HFFc6 (cell line): ENCODE results near the gene CFAP77. TPM values are rescaled to one million over a fixed set of nuclear protein-coding genes. Genes with fewer than 3 reads are reported as not detected.
"Not testable (repeated sequence)": the region's sequence is repeated elsewhere in the genome, so short reads cannot be mapped to it uniquely, and the experiment has no call there.

Source experiments
- DNase-seq: peaks from one replicate; pipeline ENCODE4 v3.0.0-alpha.2; 2018
- H3K27ac Mint-ChIP-seq: 2 replicates; pipeline ENCODE4 v1.8.0; 2020; ENCODE audit warnings: mild to moderate bottlenecking, mixed read lengths
- H3K27me3 Mint-ChIP-seq: 2 replicates; pipeline ENCODE4 v1.8.0; 2021; ENCODE audit warnings: mild to moderate bottlenecking, moderate library complexity, mixed read lengths; ENCODE audit not compliant: insufficient read depth
- H3K36me3 Mint-ChIP-seq: 2 replicates; pipeline ENCODE4 v1.8.0; 2021; ENCODE audit warnings: low read depth, mixed read lengths
- H3K4me1 Mint-ChIP-seq: 2 replicates; pipeline ENCODE4 v1.8.0; 2020; ENCODE audit warnings: low read depth, mixed read lengths
- H3K4me3 Mint-ChIP-seq: 2 replicates; pipeline ENCODE4 v1.8.0; 2020; ENCODE audit warnings: mild to moderate bottlenecking, moderate library complexity, mixed read lengths
- H3K9me3 Mint-ChIP-seq: 2 replicates; pipeline ENCODE4 v1.8.0; 2020; ENCODE audit warnings: mild to moderate bottlenecking, mixed read lengths
- CTCF ChIP-seq: fragments of 200-600 bp; sonication (generic); IDR thresholded peaks from 2 replicates; pipeline ENCODE4 v1.5.0; 2021; ENCODE audit warnings: antibody characterized with exemption, mild to moderate bottlenecking
- total RNA-seq, 6 experiments: library from RNA; stranded (reverse); fragmentation: NEBNext Ultra II Directional; extraction: Animal tissue kit (Norgen Biotek cat#: 25700); gene quantifications; 2 replicates in 1 of 6; 3 replicates in 5 of 6; pipeline ENCODE4 v1.2.3, GENCODE V29; 2021

CFAP77 gene
- total RNA-seq, 6 experiments from 2014 or later: not detected

GRCh38 chr9:132369421-132369820 is 40.6 kb upstream of the CFAP77 start:
- H3K4me1 Mint-ChIP-seq: peaks cover 6% of the 10 kb centered on the region
- peaks cover 3% of the 10 kb centered on the region for H3K27me3 Mint-ChIP-seq
- H3K9me3 Mint-ChIP-seq: no peaks in the 10 kb centered on the region
- H3K36me3 Mint-ChIP-seq: no peaks in the 10 kb centered on the region
- no peak overlapping the region for H3K27ac Mint-ChIP-seq
- H3K4me3 Mint-ChIP-seq: no peak overlapping the region
- no peak for DNase-seq
- TF ChIP-seq CTCF: no peak

- TF ChIP-seq CTCF: no peak
- Mint-ChIP-seq H3K27me3 (peaks cover 3% of the 10 kb centered on the region), H3K9me3 (no peaks in the 10 kb centered on the region), H3K27ac (no peak overlapping the region), H3K4me3 (no peak overlapping the region), H3K36me3 (no peaks in the 10 kb centered on the region), H3K4me1 (peaks cover 6% of the 10 kb centered on the region)
- no peak for DNase-seq
Observed at GRCh38 chr9:132370592-132370991, 39.4 kb upstream of the CFAP77 start.

- peaks cover 3% of the 10 kb centered on the region for H3K27me3 Mint-ChIP-seq
- H3K4me3 Mint-ChIP-seq: no peak overlapping the region
- peaks cover 5% of the 10 kb centered on the region; the same call in 1 of the 2 replicates for H3K36me3 Mint-ChIP-seq
- peaks cover 6% of the 10 kb centered on the region for H3K4me1 Mint-ChIP-seq
- no peak for DNase-seq
- no peak for TF ChIP-seq CTCF
- no peaks in the 10 kb centered on the region for H3K9me3 Mint-ChIP-seq
- H3K27ac Mint-ChIP-seq: peak overlapping the region; percentile 59
Observed at GRCh38 chr9:132372177-132373095, 37.6 kb upstream of the CFAP77 start.

GRCh38 chr9:132377769-132378168 is 32.2 kb upstream of the CFAP77 start:
- H3K27ac Mint-ChIP-seq, H3K9me3 Mint-ChIP-seq, DNase-seq, H3K36me3 Mint-ChIP-seq, H3K4me1 Mint-ChIP-seq, H3K4me3 Mint-ChIP-seq, H3K27me3 Mint-ChIP-seq: not testable (repeated sequence)

- H3K27me3 Mint-ChIP-seq, H3K9me3 Mint-ChIP-seq: not testable (repeated sequence)
Observed at GRCh38 chr9:132378416-132378815, 31.6 kb upstream of the CFAP77 start.

GRCh38 chr9:132381966-132382541 is 28.0 kb upstream of the CFAP77 start:
- H3K4me1 Mint-ChIP-seq: no peaks in the 10 kb centered on the region
- H3K36me3 Mint-ChIP-seq: peaks cover 11% of the 10 kb centered on the region
- TF ChIP-seq CTCF: no peak
- no peak overlapping the region for H3K27ac Mint-ChIP-seq
- H3K27me3 Mint-ChIP-seq: no peaks in the 10 kb centered on the region
- H3K4me3 Mint-ChIP-seq: no peak overlapping the region
- no peak for DNase-seq
- H3K9me3 Mint-ChIP-seq: no peaks in the 10 kb centered on the region

More at GRCh38 chr9:132378416-132378815, 31.6 kb upstream of the CFAP77 start:
- not testable (repeated sequence) for H3K4me3 Mint-ChIP-seq, H3K27ac Mint-ChIP-seq, H3K36me3 Mint-ChIP-seq, DNase-seq, H3K4me1 Mint-ChIP-seq
